Inflammatory macrophage treated with lipopolysaccharide for 1 hour (primary cell): ENCODE results near the gene UBTD1.
"Not testable (repeated sequence)": the region's sequence is repeated elsewhere in the genome, so short reads cannot be mapped to it uniquely, and the experiment has no call there.

ENCODE experiments used
- DNase-seq, 2 donors: peaks; one replicate each; pipeline ENCODE4 v3.0.0-alpha.2; 2020 to 2022

The UBTD1 gene

GRCh38 chr10:97540669-97541500 lies 42.2 kb downstream of the UBTD1 start:
- DNase-seq, result peak; percentile 10 to 32

- DNase-seq, result peak; percentile 74 to 92
Observed at GRCh38 chr10:97542169-97543024, 43.7 kb downstream of the UBTD1 start.

- DNase-seq, result peak; percentile 85 to 91
Observed at GRCh38 chr10:97543025-97543546, 44.4 kb downstream of the UBTD1 start.

GRCh38 chr10:97546456-97547270 lies 47.9 kb downstream of the UBTD1 start:
- DNase-seq, result no peak

GRCh38 chr10:97547271-97547600 lies 48.5 kb downstream of the UBTD1 start:
- peak in 1 of 2 donors; percentile 13 for DNase-seq

GRCh38 chr10:97547962-97548361 lies 49.2 kb downstream of the UBTD1 start:
- DNase-seq, result no peak

- DNase-seq, result no peak
Observed at GRCh38 chr10:97548828-97549455, 50.2 kb downstream of the UBTD1 start.

GRCh38 chr10:97549587-97550322 lies 51.0 kb downstream of the UBTD1 start:
- DNase-seq, result no peak

GRCh38 chr10:97550336-97551149 lies 51.8 kb downstream of the UBTD1 start:
- no peak for DNase-seq

- no peak for DNase-seq
Observed at GRCh38 chr10:97551271-97551670, 52.5 kb downstream of the UBTD1 start.

GRCh38 chr10:97553575-97554031 lies 54.9 kb downstream of the UBTD1 start:
- peak; percentile 31 to 47 for DNase-seq

GRCh38 chr10:97554336-97554735 lies 55.6 kb downstream of the UBTD1 start:
- not testable (repeated sequence) for DNase-seq

- not testable (repeated sequence) for DNase-seq
Observed at GRCh38 chr10:97555541-97555940, 56.8 kb downstream of the UBTD1 start.

GRCh38 chr10:97560731-97561381 lies 62.1 kb downstream of the UBTD1 start:
- DNase-seq, result not testable (repeated sequence)

- not testable (repeated sequence) for DNase-seq
Observed at GRCh38 chr10:97561386-97562077, 62.8 kb downstream of the UBTD1 start.

- not testable (repeated sequence) for DNase-seq
Observed at GRCh38 chr10:97562329-97562728, 63.6 kb downstream of the UBTD1 start.

GRCh38 chr10:97563337-97563736 lies 64.6 kb downstream of the UBTD1 start:
- no peak for DNase-seq

GRCh38 chr10:97564776-97565175 lies 66.1 kb downstream of the UBTD1 start:
- no peak for DNase-seq

GRCh38 chr10:97566336-97566996 lies 67.7 kb downstream of the UBTD1 start:
- no peak for DNase-seq
